ENCODE measurements around the gene CCL1. TPM values are rescaled to one million over a fixed set of nuclear protein-coding genes. Genes with fewer than 3 reads are reported as not detected.

The CCL1 gene
- total RNA-seq, 1 experiment from 2014 or later: not detected

- no peak overlapping the region for H3K4ac ChIP-seq (ENCODE audit: low read depth, low read length)
- no peak overlapping the region for H4K8ac ChIP-seq (replicated peaks; ENCODE audit: insufficient read length, low read depth, low read length)
- peaks cover 6 to 7% of the 10 kb centered on the region in 2 experiments; a peak in 4 of 5 replicates for H3K9me3 Mint-ChIP-seq
- no peak overlapping the region for H3K23ac ChIP-seq (ENCODE audit: insufficient read length, low read depth, low read length)
- no peak for TF ChIP-seq CTCF (conservative IDR thresholded peaks at IDR 0.05)
- H4K5ac ChIP-seq (ENCODE audit: insufficient read length, low read depth, low read length): no peak overlapping the region
- H3K79me2 ChIP-seq (ENCODE audit: insufficient read depth, low read length): no peaks in the 10 kb centered on the region
- no peaks in the 10 kb centered on the region for H4K20me1 ChIP-seq (ENCODE audit: control insufficient read depth, insufficient read depth, insufficient read length)
- no peak overlapping the region for H3K27ac Mint-ChIP-seq
- H3K4me1 ChIP-seq (ENCODE audit: insufficient read depth, low read length): no peaks in the 10 kb centered on the region
- no peak overlapping the region for H2BK120ac ChIP-seq (ENCODE audit: low read depth, low read length, poor library complexity, severe bottlenecking)
- no peaks in the 10 kb centered on the region for H3K79me1 ChIP-seq (ENCODE audit: insufficient read depth, low read depth, low read length, poor library complexity, severe bottlenecking)
- no peak overlapping the region for H2BK20ac ChIP-seq (ENCODE audit: low read depth, low read length, poor library complexity, severe bottlenecking)
- H3K14ac ChIP-seq (ENCODE audit: insufficient read depth, low read length): no peak overlapping the region
- H3K4me2 ChIP-seq (ENCODE audit: insufficient read depth, insufficient read length, low read length): no peak overlapping the region
- no peak overlapping the region for H3K9ac ChIP-seq (ENCODE audit: extremely low read depth, insufficient read length, low read length)
- no peak overlapping the region for H2AK5ac ChIP-seq (ENCODE audit: insufficient read length, low read length)
- no CpG with 5 or more reads among the region's 4 CpGs for WGBS (ENCODE audit: extremely low coverage, insufficient read length, low lambda C conversion rate)
- DNase-seq: no peak
- H3K36me3 Mint-ChIP-seq (ENCODE audit: insufficient read depth in 1 of 3, low read depth in 3 of 3): no peaks in the 10 kb centered on the region; a peak in 1 of 7 replicates
- no peak overlapping the region for H3T11ph ChIP-seq (ENCODE audit: low read length)
- H4K91ac ChIP-seq (ENCODE audit: insufficient read length, low read depth, low read length): no peak overlapping the region
- no peak overlapping the region for H3K4me3 Mint-ChIP-seq
- no peaks in the 10 kb centered on the region for H3K23me2 ChIP-seq (ENCODE audit: insufficient read length, low read depth, low read length, poor library complexity, severe bottlenecking)
- peaks cover 3 to 9% of the 10 kb centered on the region in 2 experiments; a peak in 3 of 4 replicates for H3K4me1 Mint-ChIP-seq
- no peak overlapping the region for H2BK15ac ChIP-seq (ENCODE audit: low read depth, low read length)
- no peak overlapping the region for H3K56ac ChIP-seq (ENCODE audit: insufficient read length, low read depth, low read length)
- no peak overlapping the region for H2BK5ac ChIP-seq (ENCODE audit: insufficient read length, low read length)
- H2BK12ac ChIP-seq (ENCODE audit: insufficient read length, low read depth, low read length): no peak overlapping the region
- peaks cover 5% of the 10 kb centered on the region for H3K27me3 Mint-ChIP-seq (ENCODE audit: low read depth)
- H3K9me3 ChIP-seq (ENCODE audit: control insufficient read depth, low read depth, low read length): no peaks in the 10 kb centered on the region
- H3K27ac ChIP-seq (ENCODE audit: insufficient read length, low read depth, low read length): no peak overlapping the region
- H2AFZ ChIP-seq (ENCODE audit: low read length): no peak overlapping the region
- H3K27me3 ChIP-seq (ENCODE audit: insufficient read depth, low read length): no peaks in the 10 kb centered on the region
- no peak overlapping the region for H3K18ac ChIP-seq (ENCODE audit: insufficient read length, low read depth, low read length)
These were observed 13.3 kb downstream of the CCL1 start for GRCh38 chr17:34349751-34350150.

Data from H9 (cell line).